Measurements from ENCODE around the gene SLC9A9. TPM values are rescaled to one million over a fixed set of nuclear protein-coding genes. Genes with fewer than 3 reads are reported as not detected.
A peak's percentile ranks its signal among the peaks of the same experiment; 100 is the strongest.

The SLC9A9 gene
- total and polyA plus RNA-seq, 2 experiments from 2014 or later, result 2.2 to 6.8 TPM

DNA sequence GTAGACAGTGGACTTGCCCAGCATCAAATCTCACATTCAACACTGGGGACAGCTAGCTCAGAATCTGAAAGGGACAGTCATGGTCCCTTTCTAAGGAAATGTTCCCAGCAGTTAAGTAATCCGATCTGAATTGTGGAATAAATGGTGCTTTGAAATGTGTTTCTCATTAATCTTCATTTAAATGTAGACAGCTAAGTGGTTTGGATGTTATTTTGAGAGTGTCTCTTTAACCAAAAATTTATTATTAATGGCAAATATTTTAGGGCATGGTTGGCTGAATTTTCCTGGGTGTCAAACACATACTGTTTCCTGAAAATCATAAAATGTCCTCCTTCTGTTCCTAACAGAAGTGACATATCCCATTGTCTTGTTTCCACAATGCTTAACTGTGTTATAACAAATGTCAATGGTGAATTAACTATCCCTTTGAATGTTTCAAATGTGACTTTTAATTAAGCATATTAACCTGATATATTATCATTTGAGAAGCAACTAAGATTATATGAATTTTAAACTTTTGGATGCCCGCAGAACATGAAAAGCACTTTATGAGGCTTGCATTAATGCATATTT, 517.9 kb downstream of the SLC9A9 start:
- no peak for DNase-seq (ENCODE audit: low spot score)
- H3K36me3 ChIP-seq (replicated peaks; ENCODE audit: insufficient read depth, low read depth), result no peaks in the 10 kb centered on the region
- no peaks in the 10 kb centered on the region for H3K27me3 ChIP-seq
- no peaks in the 10 kb centered on the region for H3K9me2 ChIP-seq (replicated peaks; ENCODE audit: insufficient read depth)
- whole genome bisulfite sequencing (ENCODE audit: low lambda C conversion rate, missing lambda C conversion rate), result 71% methylated on average over 2 of the region's 2 CpGs
- no peak overlapping the region for H3K27ac ChIP-seq
- TF ChIP-seq EZH2 (IDR thresholded peaks at IDR 0.05; ENCODE audit: borderline replicate concordance) (no peak), EZH2phosphoT487 (IDR thresholded peaks at IDR 0.05; ENCODE audit: low read depth, severe bottlenecking, unreplicated experiment) (no peak)
- TF ChIP-seq, protein P1, sequence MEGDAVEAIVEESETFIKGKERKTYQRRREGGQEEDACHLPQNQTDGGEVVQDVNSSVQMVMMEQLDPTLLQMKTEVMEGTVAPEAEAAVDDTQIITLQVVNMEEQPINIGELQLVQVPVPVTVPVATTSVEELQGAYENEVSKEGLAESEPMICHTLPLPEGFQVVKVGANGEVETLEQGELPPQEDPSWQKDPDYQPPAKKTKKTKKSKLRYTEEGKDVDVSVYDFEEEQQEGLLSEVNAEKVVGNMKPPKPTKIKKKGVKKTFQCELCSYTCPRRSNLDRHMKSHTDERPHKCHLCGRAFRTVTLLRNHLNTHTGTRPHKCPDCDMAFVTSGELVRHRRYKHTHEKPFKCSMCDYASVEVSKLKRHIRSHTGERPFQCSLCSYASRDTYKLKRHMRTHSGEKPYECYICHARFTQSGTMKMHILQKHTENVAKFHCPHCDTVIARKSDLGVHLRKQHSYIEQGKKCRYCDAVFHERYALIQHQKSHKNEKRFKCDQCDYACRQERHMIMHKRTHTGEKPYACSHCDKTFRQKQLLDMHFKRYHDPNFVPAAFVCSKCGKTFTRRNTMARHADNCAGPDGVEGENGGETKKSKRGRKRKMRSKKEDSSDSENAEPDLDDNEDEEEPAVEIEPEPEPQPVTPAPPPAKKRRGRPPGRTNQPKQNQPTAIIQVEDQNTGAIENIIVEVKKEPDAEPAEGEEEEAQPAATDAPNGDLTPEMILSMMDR (IDR thresholded peaks at IDR 0.05; ENCODE audit: poor library complexity), result no peak
- no peak overlapping the region for H2AFZ ChIP-seq
- H3K4me2 ChIP-seq, result peak overlapping the region; percentile 45
- H3K79me2 ChIP-seq, result no peaks in the 10 kb centered on the region
- peaks cover 15% of the 10 kb centered on the region for H3K4me1 ChIP-seq (ENCODE audit: insufficient read depth)
- H3K4me3 ChIP-seq, result no peak overlapping the region
- no peaks in the 10 kb centered on the region for H4K20me1 ChIP-seq (ENCODE audit: insufficient read depth, poor library complexity, severe bottlenecking)
- H3K9me3 ChIP-seq (ENCODE audit: low read depth), result no peaks in the 10 kb centered on the region

DNA sequence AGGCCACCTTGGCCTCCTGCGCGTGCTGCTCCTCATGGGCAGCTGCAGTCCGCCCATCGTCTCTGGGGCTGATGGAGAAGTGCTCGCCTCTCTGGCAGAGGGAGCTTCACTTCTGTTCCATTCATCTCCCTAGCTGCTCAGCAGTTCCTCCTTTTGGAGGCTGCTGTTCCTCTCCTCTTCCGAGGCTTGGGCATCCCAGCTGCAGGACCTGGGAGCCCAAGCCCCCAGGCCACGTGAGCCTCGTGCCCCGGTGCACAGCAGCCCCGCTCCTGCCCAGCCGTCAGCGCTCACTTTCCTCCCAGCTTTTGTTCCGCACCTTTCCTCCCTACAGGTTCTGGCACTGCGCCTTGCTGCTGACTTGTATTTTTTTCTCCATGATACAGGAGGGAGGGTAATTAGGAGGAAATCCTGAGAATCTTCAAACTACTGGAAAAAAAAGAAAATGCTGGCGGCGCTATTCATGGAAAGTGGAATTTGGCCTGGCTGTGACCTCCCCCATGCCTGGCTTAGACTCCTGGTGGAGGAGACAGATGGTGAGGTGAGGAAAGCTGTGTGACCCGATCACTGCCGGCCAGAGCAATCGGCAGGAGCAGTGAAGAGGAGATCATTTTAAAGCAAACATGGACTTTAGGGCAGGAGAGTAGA, 518.6 kb downstream of the SLC9A9 start:
- no peak overlapping the region for H3K27ac ChIP-seq
- H3K36me3 ChIP-seq (replicated peaks; ENCODE audit: insufficient read depth, low read depth), result no peaks in the 10 kb centered on the region
- peaks cover 15% of the 10 kb centered on the region for H3K4me1 ChIP-seq (ENCODE audit: insufficient read depth)
- DNase-seq (ENCODE audit: low spot score), result peak; percentile 12
- H3K9me2 ChIP-seq (replicated peaks; ENCODE audit: insufficient read depth), result no peaks in the 10 kb centered on the region
- TF ChIP-seq EZH2phosphoT487 (IDR thresholded peaks at IDR 0.05; ENCODE audit: low read depth, severe bottlenecking, unreplicated experiment) (no peak), EZH2 (IDR thresholded peaks at IDR 0.05; ENCODE audit: borderline replicate concordance) (no peak)
- TF ChIP-seq, protein P1 (IDR thresholded peaks at IDR 0.05; ENCODE audit: poor library complexity), result no peak
- no peak overlapping the region for H3K4me3 ChIP-seq
- no peak overlapping the region for H2AFZ ChIP-seq
- 73% methylated on average over 19 of the region's 19 CpGs for WGBS (ENCODE audit: low lambda C conversion rate, missing lambda C conversion rate)
- peak overlapping the region; percentile 45 for H3K4me2 ChIP-seq
- no peaks in the 10 kb centered on the region for H4K20me1 ChIP-seq (ENCODE audit: insufficient read depth, poor library complexity, severe bottlenecking)
- H3K9me3 ChIP-seq (ENCODE audit: low read depth), result no peaks in the 10 kb centered on the region
- H3K79me2 ChIP-seq, result no peaks in the 10 kb centered on the region
- H3K27me3 ChIP-seq, result no peaks in the 10 kb centered on the region

DNA sequence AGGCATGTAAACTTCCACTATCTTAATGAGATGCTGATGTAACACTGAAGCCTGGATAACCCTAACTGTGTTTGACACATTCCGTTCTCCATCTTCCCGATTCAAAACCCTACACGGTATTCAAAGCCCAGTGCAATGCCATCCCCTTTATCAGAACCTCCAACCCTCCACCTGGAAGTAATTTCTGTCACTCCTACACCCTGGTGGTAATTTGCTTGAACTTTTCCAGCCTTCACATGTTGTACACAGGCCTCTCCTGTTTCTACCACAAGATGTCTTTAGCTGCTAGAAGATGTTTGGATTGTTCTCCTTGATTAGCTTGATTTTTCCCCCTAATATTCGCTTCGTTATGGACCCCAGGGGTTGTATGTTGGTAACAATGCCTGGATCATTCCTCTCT, 519.8 kb downstream of the SLC9A9 start:
- TF ChIP-seq, protein P1 (IDR thresholded peaks at IDR 0.05; ENCODE audit: poor library complexity), result no peak
- no peak for TF ChIP-seq EZH2phosphoT487 (IDR thresholded peaks at IDR 0.05; ENCODE audit: low read depth, severe bottlenecking, unreplicated experiment)
- H3K9me3 ChIP-seq (ENCODE audit: low read depth), result no peaks in the 10 kb centered on the region
- H3K27ac ChIP-seq, result no peak overlapping the region
- no peak for DNase-seq (ENCODE audit: low spot score)
- H3K4me2 ChIP-seq, result no peak overlapping the region
- no peak overlapping the region for H2AFZ ChIP-seq
- H3K9me2 ChIP-seq (replicated peaks; ENCODE audit: insufficient read depth), result no peaks in the 10 kb centered on the region
- H3K79me2 ChIP-seq, result no peaks in the 10 kb centered on the region
- no peak overlapping the region for H3K4me3 ChIP-seq
- peaks cover 15% of the 10 kb centered on the region for H3K4me1 ChIP-seq (ENCODE audit: insufficient read depth)
- 63% methylated on average over 5 of the region's 5 CpGs for whole genome bisulfite sequencing (ENCODE audit: low lambda C conversion rate, missing lambda C conversion rate)
- H3K27me3 ChIP-seq, result no peaks in the 10 kb centered on the region
- no peaks in the 10 kb centered on the region for H3K36me3 ChIP-seq (replicated peaks; ENCODE audit: insufficient read depth, low read depth)
- no peaks in the 10 kb centered on the region for H4K20me1 ChIP-seq (ENCODE audit: insufficient read depth, poor library complexity, severe bottlenecking)
